GM21381 (cell line): ENCODE data around the gene DLX3.

Experiments used
- ATAC-seq: cut with Tn5 transposase; IDR thresholded peaks from one replicate; pipeline ENCODE4 v1.9.1; 2021; ENCODE audit warnings: mild to moderate bottlenecking, moderate library complexity; ENCODE audit not compliant: unreplicated experiment

DLX3 gene

DNA sequence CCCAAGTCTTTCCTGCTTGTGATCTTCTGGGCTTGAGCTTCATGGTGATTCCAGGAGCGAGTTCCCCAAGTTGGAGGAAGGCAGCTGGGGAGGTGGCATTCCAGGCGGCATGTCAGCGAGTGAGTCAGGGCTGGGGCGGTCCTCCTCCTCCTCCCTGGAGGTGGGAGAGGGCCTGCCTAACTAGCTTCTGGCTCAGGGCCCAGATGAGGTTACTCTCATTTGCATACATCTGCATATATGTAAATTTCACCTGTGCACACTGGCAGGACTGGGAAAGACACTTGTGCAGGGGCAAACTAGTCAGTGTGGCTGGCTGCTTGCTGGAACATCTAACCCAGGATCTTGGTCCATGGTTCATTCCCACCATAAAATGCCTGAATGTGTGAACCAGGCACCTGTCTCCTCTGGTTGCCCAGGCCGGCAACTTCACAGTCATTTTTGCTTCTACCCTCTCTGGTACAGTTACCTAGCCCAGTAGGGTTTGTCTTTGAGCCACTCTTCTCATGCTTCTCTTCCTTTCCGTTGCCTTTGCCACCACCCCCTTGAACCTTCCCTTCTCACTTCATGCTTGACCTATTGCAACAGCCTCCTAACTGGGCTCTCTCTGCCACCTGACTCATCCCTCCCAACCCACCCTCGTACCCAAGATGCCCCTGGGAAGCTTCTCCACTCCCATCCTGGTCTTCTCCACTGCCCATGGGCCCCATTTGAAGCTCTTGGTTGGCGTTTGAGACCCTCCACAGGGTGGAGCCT lies 35.7 kb downstream of the DLX3 start:
- no peak for ATAC-seq

DNA sequence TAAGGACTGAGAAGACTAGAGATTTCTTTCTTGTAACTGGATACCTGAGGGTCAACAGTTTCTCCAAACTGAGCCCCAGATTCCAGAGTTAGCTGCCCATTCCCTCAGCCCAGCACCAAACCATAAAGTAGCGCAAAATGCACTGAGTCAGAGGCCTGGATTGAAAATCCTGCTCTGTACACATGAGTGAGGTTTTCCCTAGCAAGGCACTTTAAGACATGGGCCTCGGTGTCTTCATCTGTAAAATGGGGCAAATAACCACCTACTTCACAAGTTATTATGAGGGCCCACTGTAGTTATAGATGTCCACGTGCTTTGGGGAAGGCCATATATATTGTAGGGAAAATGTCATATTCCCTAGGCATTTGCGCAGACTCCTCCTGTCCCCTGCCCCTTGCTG lies 36.3 kb downstream of the DLX3 start:
- no peak for ATAC-seq

DNA sequence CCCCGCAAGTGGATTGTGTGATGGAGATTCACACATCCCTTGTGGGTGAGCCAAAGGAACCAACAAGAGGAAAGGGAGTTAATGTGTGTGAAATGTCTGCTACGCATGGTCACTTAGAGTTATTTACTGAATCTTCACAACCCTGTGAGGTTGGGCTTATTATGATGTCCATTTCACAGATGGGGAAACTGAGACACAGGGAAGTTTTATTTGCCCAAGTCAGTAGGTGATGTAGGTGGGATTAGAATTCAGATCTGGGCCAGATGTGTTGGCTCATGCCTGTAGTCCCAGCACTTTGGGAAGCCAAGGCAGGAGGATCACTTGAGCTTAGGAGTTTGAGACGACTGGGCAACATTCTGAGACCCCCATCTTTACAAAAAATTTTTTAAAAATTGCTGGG lies 37.7 kb downstream of the DLX3 start:
- ATAC-seq = no peak

DNA sequence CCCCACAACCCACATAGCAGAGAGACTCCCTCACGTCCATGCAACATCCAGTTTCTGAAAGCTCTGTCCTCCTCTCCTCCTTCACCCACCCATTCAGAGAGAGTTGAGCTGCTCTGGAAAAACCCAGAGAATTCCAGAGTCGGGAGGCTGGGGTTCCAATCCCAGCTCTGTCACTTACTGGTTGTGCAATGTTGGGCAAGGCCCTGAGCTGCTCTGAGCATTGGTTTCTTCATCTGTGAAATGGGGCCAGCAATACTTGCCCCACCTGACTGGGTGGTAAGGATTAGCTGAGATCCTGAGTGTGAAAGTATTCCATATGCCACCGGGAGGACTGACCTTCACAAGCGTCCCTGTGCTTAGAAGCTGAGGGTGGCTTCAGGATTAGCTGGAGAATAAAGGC lies 38.2 kb downstream of the DLX3 start:
- no peak for ATAC-seq

DNA sequence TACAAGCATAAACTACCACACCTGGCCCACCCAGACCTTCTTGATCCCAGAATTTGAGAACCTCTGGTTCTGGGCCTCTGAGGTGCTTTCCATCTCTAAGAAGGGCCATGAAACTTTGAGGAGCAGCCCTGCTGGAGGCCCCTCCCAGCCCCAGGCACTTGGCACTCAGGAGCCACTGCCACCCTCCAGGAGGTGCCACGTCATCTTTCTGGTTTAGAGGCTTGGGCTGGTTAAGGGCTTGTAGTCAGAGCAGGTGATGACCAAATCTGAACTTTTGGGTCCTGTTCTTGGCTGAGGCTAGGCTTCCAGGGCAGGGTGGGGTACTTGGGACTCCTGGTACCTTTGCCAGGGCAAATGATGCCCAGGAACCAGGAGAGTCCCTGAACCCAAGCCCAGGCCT lies 39.9 kb downstream of the DLX3 start:
- ATAC-seq = no peak

DNA sequence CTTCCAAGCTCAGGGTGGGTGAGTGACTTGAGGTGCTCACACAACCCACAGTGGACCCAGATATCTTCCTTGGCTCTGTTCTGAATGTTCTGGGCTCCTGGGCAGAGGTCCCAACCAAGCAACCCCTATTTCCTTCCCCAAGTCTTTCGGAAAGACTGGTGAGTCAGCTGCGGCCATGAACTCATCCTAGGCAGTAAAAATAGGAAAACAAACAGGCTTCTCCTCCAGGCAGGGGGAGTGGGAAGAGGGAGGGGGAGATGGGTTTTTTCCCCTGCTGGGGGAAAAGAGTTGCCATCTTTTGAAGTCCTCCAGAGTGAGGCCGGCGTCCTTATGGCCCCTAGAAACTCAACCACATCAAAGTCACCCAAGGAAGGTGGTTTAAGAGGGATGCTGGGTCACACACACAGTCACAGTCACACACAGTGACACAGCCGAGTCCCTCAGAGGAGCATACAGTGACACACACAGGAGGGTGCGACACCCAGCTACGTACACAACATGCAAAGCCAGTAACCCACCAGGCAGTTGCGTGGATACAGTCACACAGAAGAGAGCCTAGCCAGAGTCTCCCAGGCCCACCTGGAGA lies 42.0 kb downstream of the DLX3 start:
- ATAC-seq = no peak

DNA sequence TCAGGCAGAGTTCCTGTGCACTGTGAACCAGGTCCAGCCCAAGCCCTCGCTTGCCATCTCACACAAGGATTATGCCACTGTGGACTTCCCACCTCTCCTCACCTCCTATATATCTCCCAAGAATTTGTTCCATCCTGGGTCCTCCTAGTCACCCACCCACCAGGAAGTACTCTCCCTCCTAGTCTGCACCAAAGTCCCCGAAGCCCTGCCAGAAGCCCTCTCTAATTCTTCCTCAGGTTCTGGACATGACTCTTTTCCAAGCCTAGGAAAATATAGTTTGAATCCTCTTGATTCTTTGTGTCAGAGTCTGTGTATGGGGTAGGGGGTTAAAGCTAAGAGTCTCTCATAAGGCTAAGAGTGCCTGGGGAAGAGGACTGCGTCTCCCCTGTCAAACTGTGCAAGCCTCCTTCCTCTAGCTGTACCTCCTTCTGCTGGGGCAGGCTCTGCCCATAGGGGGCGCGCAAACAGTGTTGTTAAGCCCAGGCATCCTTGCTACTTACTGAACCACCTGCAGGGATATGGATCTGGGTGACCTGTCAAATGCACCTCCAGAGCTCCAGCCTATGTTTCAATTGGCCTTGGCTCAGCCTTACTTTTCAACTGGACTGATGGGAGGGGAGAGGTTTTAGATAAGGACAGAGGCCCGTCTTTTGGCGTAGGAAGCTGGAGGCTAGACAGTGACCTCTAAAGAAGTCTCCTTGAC lies 42.7 kb downstream of the DLX3 start:
- ATAC-seq = no peak

DNA sequence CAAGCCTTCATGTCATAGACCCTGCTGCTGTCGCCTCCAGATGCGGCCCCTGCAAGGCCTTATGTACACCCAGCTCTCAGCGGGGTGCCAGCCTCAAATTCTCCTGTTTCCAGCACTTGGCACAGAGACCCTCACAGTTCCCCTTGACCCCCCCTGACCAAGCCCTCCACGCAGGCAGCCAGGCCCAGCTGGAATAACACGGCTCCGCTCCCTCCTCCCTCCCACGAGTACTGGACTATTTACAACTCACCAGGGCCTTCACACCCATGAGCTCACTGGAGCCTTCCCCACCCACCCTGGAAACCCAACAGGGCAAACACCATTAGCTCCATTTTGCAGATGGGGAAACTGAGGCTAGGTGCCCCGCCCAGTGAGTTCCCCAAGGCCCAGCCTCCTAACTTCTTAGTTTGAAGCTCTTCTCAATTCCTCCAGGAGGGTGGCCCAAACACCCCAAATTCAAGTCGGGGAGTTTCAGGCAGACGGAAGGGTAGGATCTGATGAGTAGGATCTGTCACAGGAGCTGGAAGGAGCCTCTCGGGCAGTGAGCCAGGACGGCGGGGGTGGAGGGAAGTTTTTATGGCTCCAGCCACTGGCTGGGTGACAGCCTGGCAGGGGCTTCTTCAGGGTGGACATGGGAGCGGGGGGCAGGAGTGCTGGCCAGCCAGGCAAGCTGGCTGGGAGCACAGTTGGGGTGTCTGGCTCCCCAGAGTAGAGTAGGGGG lies 43.5 kb downstream of the DLX3 start:
- ATAC-seq = no peak

DNA sequence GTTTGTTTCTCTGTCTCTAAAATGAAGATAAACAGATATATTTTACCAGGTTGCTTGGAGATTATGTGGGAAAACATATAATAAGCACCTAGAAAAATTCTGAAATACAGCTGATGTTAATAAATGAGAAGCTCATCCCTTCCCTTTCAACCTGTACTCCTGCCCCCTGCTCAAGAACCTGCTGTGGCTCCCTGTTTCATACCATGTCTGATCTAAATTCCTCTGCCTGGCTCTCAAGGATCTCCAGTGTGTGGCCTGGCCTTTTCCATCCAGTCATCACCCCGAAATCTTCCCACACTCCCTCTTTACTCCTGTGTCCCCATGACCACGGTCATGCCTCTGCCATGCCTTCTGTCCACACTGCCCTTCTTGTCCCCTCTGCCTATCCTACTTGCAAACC lies 45.4 kb downstream of the DLX3 start:
- no peak for ATAC-seq

DNA sequence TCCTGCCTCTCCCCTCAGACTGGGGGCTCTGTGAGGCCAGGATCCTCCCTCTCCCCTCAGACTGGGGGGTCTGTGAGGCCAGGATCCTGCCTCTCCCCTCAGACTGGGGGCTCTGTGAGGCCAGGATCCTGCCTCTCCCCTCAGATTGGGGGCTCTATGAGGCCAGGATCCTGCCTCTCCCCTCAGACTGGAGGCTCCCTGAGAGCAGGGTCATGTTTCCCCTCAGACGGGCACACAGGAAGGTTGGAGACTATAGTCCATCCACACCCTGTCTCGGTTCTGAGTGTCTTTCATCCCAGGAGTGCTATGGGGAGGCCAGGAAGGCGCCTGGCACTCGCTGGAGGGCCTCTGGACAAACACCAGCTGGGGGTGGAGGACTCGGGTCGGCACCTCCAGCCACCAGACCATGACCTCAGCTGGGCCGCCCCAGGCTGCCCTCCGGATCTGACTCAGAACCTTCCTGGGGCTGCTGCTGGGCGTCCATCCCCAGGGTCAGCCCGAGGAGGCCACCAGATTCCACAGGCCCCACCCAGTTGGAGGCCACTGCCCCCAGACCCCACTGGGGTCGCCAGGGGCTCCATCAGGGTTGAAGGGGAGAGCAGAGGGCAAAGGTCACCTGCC lies 48.0 kb downstream of the DLX3 start:
- ATAC-seq = no peak

DNA sequence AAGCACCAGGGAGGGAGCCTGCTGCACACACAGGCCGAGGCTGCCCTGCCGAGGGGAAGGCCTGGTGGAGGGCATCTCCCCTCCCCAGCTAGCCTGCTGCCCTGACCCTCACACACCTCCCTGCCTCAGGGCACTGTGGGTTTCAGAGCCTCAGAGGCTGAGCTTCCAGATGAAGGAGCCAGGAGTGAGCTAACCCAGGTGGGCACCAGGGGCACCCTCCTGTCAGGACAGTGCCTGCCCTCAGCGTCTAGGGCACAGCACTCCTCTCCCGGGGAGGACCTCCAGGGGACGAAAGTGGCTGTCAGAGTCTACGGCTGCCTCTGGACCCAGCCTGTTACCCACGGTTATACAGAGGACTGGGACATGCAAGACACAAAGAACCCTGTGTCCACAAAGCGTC lies 48.8 kb downstream of the DLX3 start:
- ATAC-seq = no peak

DNA sequence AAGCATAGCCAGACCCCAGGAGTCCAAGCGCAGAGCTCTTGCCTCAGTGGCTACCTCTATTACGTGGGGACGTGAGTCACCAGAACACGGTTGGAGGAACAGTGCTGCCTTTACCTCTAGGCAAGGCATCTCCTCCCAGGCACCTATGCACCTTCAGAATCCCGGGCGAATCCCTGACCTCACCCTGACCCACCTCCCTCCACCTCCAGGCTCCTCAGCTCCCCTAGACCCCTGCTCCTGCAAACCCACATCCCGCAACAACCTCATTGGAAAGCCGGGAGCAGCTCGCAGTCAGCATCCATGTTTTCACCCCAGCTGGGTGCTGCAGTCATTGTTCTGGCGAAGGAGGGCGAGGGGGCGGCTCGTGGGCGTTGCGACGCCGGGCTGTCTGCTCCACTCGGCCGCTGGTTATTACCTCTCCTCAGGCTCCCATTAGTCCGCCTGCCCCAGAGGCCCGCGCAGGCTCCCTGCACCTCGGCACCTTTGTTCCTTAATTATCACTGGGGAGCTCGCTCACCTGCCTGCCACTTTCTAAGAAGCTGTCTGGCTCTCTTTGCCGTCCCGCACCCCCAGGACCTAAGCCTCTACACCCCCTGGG lies 50.7 kb downstream of the DLX3 start:
- no peak for ATAC-seq

DNA sequence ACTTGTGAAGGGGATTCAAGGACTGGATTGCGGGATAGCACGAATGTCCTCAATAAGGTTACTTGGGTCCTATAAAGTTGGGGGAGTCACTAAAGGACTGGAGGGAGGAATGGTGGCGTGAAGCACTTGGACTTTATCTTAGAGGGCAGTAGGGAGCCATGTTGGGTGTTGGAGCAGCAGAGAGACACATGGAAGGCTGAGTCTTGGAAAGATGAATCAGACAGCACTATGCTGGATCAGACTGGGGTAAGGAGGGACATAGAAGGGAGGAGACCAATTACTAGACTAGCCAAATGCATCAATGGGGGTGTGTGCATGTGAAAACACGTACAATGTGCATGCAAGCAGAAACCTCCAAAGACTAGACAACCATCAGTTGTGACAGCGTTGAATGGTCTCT lies 52.1 kb downstream of the DLX3 start:
- ATAC-seq = no peak

DNA sequence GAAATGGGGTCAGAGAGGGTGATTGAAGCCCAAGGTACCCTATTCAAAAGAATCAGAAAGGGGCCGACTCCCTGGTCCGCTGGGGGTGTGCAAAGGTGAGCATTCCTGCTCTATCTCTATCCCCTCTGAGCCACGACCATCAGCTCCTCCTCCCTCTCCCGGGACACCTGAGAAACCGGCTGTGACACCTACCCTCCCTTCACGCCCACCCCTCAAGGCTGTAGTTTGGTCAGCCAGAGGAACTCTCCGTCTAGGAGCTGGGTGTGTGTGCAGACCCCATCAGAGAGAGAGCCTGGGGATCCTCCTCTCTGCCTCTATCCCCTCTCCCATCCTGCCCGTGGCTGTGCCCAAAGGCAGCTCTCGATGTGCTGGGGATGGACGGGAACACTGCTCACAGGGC lies 53.6 kb downstream of the DLX3 start:
- ATAC-seq = no peak
